ENCODE data around the gene COL19A1.

DNA sequence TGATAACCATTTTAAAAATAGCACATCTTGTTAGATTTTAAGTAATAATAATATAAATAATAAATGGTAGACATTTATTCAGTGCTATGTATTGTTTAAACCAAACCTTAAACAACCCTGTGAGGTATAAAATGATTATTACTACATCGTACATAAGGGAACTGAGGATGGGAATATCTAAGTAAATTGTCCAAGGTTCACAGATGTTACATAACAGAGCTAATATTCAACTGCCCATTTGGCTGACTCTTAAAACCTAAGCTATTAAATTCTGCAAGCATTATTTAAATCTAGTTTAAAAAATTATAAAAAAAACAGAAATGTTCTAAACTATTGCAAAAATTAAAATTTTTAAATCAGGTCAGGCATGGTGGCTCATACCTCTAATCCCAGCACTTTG lies 175.1 kb downstream of the COL19A1 start:
- TF ChIP-seq, protein P1, sequence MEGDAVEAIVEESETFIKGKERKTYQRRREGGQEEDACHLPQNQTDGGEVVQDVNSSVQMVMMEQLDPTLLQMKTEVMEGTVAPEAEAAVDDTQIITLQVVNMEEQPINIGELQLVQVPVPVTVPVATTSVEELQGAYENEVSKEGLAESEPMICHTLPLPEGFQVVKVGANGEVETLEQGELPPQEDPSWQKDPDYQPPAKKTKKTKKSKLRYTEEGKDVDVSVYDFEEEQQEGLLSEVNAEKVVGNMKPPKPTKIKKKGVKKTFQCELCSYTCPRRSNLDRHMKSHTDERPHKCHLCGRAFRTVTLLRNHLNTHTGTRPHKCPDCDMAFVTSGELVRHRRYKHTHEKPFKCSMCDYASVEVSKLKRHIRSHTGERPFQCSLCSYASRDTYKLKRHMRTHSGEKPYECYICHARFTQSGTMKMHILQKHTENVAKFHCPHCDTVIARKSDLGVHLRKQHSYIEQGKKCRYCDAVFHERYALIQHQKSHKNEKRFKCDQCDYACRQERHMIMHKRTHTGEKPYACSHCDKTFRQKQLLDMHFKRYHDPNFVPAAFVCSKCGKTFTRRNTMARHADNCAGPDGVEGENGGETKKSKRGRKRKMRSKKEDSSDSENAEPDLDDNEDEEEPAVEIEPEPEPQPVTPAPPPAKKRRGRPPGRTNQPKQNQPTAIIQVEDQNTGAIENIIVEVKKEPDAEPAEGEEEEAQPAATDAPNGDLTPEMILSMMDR (IDR thresholded peaks at IDR 0.05): no peak
- TF ChIP-seq POLR2A (IDR thresholded peaks at IDR 0.05): no peak
